ENCODE measurements around the gene ZNF599. TPM values are rescaled to one million over a fixed set of nuclear protein-coding genes. Genes with fewer than 3 reads are reported as not detected.
A peak's percentile ranks its signal among the peaks of the same experiment; 100 is the strongest.

ZNF599 gene
- total and polyA plus RNA-seq, 2 of the 13 experiments (the other 11 are each of a cell fraction or from before 2014, with no cell fraction given), result 5.8 to 7.3 TPM

GRCh38 chr19:34772697-34773554, at the start of gene ZNF599 (continued):
- TF ChIP-seq TGIF2 (CRISPR knock-in tag; IDR thresholded peaks at IDR 0.05) (peak; percentile 49; the same call in 1 of the 2 replicates), ZBTB20 (CRISPR knock-in tag; IDR thresholded peaks at IDR 0.05; ENCODE audit: borderline replicate concordance, low read depth) (no peak), HNRNPK (IDR thresholded peaks at IDR 0.05; ENCODE audit: low read depth, low read length, poor library complexity, severe bottlenecking) (no peak), HDAC6 (IDR thresholded peaks at IDR 0.05; ENCODE audit: low read depth, low read length) (no peak), RELA (CRISPR knock-in tag; IDR thresholded peaks at IDR 0.05) (no peak), PCBP2 (optimal IDR thresholded peaks at IDR 0.05; ENCODE audit: low read depth, low read length, poor library complexity, severe bottlenecking) (no peak), KAT2B (IDR thresholded peaks at IDR 0.05; ENCODE audit: borderline replicate concordance, low read depth, low read length) (no peak), ZNF124 (CRISPR knock-in tag; IDR thresholded peaks at IDR 0.05) (peak; percentile 61; the same call in 1 of the 2 replicates), ZNF614 (CRISPR knock-in tag; IDR thresholded peaks at IDR 0.05; ENCODE audit: borderline replicate concordance) (peak; percentile 65; the same call in 1 of the 2 replicates), ZNF564 (CRISPR knock-in tag; IDR thresholded peaks at IDR 0.05) (no peak), YY1 (IDR thresholded peaks at IDR 0.05; ENCODE audit: insufficient read depth, insufficient replicate concordance, low read depth, low read length) (no peak), ZNF160 (CRISPR knock-in tag; IDR thresholded peaks at IDR 0.05) (peak; percentile 30; the same call in 1 of the 2 replicates), ZKSCAN5 (CRISPR knock-in tag; IDR thresholded peaks at IDR 0.05) (no peak), SP1 (IDR thresholded peaks at IDR 0.05) (no peak), SP1 (CRISPR knock-in tag; IDR thresholded peaks at IDR 0.05) (peak; percentile 95), KLF13 (CRISPR knock-in tag; IDR thresholded peaks at IDR 0.05) (no peak), NR3C1 (CRISPR knock-in tag; IDR thresholded peaks at IDR 0.05) (no peak), DR1 (CRISPR knock-in tag; IDR thresholded peaks at IDR 0.05) (peak; percentile 46; the same call in 1 of the 2 replicates), TRIM24 (CRISPR knock-in tag; IDR thresholded peaks at IDR 0.05) (no peak), ZNF619 (CRISPR knock-in tag; IDR thresholded peaks at IDR 0.05) (no peak; the same call in 1 of the 2 replicates), ZBTB34 (CRISPR knock-in tag; IDR thresholded peaks at IDR 0.05) (no peak), CENPT (CRISPR knock-in tag; IDR thresholded peaks at IDR 0.05; ENCODE audit: low read depth) (no peak), ONECUT2 (CRISPR knock-in tag; IDR thresholded peaks at IDR 0.05) (no peak), USF2 (IDR thresholded peaks at IDR 0.05; ENCODE audit: low read depth, low read length) (no peak), USF2 (CRISPR knock-in tag; IDR thresholded peaks at IDR 0.05; ENCODE audit: borderline replicate concordance) (no peak; the same call in 1 of the 2 replicates), ZNF558 (CRISPR knock-in tag; IDR thresholded peaks at IDR 0.05; ENCODE audit: borderline replicate concordance) (no peak), THAP7 (CRISPR knock-in tag; IDR thresholded peaks at IDR 0.05) (0 out of 2 replicates have a peak, but pooled peaks have one; percentile 54), BHLHE40 (IDR thresholded peaks at IDR 0.05; ENCODE audit: low read length) (no peak)

All from HepG2 (cell line).